Retina (tissue), 1 donor: ENCODE results near the gene IQGAP2.
"Not testable (repeated sequence)": the region's sequence is repeated elsewhere in the genome, so short reads cannot be mapped to it uniquely, and the experiment has no call there.

ENCODE experiments used
- DNase-seq: peaks from one replicate; pipeline ENCODE4 v3.0.0-alpha.2; 2016

The IQGAP2 gene, protein sequence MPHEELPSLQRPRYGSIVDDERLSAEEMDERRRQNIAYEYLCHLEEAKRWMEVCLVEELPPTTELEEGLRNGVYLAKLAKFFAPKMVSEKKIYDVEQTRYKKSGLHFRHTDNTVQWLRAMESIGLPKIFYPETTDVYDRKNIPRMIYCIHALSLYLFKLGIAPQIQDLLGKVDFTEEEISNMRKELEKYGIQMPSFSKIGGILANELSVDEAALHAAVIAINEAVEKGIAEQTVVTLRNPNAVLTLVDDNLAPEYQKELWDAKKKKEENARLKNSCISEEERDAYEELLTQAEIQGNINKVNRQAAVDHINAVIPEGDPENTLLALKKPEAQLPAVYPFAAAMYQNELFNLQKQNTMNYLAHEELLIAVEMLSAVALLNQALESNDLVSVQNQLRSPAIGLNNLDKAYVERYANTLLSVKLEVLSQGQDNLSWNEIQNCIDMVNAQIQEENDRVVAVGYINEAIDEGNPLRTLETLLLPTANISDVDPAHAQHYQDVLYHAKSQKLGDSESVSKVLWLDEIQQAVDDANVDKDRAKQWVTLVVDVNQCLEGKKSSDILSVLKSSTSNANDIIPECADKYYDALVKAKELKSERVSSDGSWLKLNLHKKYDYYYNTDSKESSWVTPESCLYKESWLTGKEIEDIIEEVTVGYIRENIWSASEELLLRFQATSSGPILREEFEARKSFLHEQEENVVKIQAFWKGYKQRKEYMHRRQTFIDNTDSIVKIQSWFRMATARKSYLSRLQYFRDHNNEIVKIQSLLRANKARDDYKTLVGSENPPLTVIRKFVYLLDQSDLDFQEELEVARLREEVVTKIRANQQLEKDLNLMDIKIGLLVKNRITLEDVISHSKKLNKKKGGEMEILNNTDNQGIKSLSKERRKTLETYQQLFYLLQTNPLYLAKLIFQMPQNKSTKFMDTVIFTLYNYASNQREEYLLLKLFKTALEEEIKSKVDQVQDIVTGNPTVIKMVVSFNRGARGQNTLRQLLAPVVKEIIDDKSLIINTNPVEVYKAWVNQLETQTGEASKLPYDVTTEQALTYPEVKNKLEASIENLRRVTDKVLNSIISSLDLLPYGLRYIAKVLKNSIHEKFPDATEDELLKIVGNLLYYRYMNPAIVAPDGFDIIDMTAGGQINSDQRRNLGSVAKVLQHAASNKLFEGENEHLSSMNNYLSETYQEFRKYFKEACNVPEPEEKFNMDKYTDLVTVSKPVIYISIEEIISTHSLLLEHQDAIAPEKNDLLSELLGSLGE (N-terminal part only)

DNA sequence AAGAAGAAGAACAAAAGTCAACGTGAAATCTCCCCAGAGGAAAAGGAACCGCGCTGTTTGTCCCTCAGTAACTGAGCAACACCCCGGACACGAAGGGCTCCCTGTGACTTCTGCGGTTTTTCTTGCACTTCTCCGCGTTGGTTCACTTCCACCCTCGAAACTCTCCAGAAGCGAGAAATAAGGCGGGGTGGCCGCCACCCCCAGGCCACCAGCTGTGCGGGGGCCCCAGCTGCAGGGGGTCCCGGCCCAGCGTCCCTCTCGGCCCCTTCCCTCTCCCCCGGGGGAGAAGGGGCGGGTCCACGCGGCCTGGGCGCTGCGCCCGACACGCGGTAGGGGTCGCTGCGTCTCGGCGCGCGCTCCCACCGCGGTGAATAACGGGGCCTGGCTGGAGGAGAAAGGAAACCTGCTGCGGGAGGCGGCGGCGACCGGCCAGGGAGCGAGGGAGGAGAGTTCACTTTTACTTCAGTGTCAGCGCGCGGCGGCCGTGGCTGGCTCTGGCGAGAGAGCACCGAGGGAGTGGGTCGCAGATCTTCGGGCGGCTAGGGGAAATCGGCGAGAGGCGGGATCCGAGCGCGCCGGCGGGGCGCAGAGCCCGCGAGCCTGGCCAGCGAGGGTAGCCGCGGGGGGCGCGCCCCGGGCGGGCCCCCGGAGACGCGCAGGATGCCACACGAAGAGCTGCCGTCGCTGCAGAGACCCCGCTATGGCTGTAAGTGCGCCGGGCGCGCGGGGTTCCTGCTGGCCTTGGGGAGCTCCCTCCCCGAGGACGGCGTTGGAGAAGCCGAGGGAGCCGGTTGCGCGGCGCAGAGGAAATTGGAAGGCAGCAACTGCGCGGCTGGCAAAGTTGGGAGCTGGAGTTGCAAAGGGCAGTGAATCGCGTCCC is at the start of gene IQGAP2:
Gene IQGAP2 (plus strand): TSS at position 400 of the 880 bp plus-strand sequence. CDS start 261 bp downstream, at position 661.
- DNase-seq: peak; percentile 94

DNA sequence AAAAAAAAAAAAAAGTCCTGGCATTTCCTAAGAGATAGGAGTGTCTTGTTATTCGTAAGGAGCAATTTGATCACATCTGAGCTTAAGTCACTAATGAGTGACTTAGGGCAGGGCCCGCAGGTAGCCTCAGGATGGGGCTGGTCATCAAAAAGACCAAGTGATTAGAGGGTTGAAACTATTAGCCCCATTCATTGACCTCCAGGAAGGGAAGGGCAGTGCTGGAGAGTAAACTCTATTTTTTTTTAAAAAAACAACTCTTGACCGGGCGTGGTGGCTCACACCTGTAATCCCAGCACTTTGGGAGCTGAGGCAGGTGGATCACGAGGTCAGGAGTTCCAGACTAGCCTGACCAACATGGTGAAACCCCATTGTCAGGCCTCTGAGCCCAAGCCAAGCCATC is 46.2 kb upstream of the IQGAP2 start:
- DNase-seq: no peak

DNA sequence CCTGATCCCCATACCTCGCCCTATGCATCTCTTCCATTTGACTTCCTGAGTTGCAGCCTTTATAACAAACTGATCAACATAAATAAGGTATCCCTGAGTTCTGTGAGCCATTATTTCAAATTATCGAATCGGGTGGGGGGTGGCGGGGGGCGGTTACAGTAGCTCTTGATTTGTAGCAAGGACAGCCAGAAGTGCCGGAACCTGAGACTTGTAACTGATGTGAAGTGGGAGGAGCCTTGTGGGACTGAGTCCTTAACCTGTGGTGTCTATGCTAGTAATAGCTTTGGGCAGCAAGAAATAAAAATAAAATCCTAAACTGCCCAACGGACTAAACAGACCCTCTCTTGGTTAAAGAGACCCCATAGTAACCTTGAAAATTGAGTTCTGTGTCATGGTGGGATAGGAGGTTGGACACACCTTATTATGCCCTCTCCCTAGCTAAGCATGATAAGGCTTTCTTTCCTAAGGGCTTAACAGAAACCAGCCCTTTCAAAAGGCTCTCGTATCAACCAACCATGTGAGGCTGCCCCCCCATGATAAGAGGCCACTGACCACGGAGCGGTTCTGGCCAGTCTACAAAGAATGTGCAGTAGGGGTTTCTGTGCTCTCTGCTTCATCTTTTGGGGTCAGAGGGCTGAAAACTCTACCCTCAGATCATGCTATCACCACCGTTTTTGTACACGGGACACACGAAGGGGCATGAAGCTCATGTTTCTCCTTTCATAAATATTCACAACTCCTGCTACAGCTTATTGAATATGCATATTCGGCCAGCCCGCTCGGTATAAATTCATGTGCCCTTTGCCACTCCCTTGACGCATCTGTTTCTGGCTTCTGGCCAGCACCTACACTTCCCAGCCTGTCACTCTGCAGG is 39.5 kb upstream of the IQGAP2 start:
- no peak for DNase-seq

DNA sequence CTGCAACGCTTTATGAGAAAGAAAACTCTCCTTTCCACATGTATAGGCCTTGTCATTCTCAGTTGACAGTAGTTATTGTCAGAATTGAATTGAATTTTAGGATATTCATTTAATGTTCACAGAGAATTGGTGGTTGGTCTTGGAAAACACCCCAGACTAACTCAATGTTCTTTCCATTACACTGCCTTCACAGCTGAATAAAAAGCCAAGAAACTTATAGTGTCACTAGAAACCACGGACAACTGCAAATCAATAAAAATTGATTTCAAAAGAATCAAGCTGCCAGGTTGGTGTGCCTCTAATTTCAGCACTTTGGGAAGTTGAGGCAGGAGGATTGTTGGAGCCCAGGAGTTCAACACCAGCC is 38.9 kb upstream of the IQGAP2 start:
- no peak for DNase-seq

DNA sequence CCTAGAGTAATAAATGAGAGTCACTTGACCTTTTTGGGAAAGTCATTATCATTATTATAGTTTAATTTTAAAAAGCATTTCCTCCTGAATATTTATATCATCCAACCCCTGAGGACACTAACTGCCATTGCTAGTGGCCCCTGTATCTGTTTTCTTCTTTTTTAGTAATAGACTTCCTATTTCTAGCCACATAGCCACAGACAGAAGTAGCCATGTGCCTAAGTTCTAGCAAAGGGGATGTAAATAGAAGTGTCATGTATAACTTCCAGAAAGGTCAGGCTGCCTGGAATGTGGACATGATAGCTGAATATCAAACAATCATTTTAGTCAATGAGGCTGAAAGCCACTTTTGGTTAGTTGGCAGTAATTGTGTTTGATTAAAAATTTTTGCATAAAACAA is 37.5 kb upstream of the IQGAP2 start:
- no peak for DNase-seq

DNA sequence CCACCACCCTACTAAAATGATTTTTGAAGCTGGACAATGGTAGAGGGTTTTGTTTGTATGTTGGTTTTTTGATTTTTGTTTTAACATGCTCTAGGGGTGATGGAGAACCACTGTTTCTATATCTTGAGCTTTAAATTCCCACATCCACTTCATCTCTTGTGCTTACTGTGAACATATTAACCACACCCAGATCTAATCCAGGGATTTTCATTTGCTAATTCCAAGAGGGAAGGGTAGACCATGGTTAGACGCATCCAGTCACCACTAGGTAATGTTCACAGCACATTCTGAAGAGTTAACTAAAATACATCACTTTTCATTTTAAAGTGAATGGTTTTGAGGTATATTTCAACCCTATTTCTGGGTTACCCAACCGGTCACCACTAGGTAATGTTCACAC is 36.5 kb upstream of the IQGAP2 start:
- DNase-seq: no peak

DNA sequence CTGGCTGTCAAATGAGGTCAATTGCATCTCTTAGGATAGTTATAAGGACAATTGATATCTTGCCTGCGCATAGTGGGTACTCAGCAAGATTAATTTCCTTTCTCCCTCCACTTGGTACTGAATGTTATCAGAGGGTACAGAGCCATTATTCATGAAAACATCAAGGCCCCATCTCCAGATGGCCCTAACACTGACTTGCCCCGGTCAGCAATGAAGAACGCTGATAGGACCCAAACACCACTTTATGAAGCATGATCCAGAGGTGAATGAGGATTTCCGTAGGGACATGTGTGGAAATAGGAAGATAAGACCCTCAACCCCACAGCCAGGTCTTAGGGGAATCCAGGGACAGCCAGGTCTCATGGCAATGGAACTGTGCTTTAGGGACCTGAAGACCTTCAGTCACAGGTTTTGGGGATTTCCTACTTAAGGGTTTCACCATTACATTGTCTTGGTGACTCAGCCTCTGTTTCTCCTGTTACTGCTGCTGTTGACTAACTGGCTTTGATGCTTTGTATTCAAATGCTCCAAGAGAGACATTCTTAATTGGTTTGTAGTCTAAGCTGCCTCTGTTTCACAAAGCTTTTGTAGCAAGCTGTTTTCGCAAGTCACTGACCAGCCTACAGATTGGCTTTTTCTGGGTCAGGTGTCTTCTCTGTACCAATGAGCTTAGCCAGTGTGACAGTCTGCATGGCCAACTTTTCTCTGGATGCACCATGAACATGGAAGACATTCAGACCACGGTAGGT is 35.3 kb upstream of the IQGAP2 start:
- no peak for DNase-seq

DNA sequence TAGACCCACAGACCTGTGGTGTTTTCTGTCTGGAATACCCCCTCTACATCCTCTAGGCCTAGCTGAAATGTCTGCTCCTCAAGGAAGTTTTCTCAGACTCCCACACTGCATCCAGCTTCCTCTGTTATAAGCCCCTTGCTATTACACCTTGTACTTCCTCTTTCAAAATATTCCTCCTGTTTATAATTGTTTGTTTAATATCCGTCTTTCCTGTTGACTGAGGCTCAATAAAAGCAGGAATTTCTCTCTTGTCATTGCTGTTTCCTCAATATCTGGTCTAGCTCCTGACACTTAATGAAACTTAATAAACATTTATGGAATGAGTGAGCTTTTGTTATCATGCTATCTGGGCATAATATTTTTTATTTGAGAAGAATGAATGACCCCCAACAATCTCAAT is 34.1 kb upstream of the IQGAP2 start:
- no peak for DNase-seq

DNA sequence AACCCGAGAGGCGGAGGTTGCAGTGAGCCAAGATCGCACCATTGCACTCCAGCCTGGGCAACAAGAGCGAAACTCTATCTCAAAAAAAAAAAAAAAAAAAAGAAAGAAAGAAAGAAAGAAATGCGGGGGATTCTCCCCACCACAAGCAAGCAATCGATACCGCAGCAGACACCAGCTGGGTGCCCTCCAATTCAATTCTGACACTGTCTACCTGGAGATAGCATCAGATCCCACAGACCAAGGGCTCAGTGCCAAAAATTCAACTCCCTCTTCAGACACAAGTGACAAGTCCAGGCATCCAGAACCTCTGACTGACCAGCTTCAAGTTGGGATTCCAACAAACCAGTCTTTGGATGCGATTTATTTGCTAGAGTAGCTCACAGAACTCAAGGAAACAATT is 33.4 kb upstream of the IQGAP2 start:
- not testable (repeated sequence) for DNase-seq

DNA sequence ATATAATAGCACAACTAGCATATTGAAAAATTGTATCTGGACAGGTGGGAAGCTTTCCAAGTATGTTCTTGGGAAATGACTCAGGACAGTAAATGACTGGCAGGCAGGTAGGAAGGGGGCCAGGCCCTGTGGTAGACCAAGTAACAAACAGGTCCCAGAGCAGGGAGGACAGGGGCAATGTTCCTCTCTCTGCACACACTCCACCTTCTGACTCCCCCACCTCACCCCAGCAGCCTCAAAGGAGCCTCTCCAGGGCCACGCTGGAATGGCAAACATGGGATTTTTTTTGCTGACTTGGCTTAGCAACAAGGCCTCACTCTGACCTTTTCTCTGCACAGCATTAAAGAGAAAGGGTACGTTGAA is 31.1 kb upstream of the IQGAP2 start:
- no peak for DNase-seq

DNA sequence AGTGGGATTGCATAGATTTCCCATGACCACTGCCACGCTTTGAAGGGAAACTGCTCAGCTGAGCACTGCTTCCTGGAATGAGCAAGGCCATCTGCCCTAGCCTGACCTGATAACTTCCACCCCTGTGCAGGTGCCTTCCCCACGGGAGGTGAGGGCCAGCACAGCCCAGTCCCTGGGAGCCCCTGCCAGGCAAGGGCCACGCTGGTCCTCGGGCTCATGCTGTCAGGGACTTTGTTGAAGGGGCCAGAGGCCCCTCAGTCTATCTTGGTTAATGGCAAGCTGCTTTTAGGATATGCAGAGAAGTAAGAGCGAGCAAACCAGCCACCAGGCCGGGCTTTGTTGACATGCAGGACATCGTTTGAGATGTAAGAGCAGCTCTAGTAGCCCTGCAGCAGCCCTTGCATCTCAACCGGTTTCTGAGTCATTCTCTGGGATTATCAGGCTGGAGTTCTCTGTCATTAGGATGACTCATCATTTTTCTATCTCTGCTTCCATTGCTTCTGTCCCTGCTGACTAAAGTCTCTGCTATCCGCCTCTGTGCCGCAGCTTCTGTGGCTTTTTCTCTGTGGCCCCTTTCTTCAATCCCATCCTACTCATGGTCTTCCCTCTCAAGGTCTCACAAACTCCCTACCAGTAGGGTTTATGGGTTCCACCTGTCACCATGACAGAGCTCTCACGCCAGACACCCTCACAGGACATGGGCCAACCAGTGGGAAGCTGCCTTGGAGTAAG is 30.6 kb upstream of the IQGAP2 start:
- no peak for DNase-seq

DNA sequence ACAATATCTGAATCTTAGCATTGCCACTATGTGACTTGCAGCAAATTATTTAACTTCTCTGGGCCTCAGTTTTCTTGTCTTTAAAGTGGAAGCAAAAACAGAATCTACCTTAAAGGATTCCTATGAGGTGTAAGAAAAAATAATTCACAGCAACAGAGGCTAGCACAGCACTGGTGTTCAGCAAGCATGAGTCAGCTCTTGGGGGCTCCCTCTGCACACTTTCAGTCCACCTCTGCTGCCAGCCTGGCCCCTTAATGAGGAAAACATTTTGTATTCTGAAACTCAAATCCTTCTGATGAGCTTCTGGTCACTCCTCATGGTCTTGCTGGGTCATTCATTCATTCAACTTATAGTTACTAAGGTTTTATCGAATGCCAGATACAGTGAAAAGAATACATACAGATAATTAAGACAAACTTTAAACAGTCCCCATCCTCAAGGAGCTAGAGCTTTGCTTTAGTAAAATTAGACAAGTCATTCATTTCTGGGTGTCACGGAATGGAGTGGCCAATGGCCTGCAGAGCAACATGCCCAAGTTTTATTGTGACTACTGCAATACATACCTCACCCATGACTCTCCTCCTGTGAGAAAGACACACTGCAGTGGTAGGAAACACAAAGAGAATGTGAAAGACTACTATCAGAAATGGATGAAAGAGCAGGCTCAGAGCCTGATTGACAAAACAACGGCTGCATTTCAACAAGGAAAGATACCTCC is 26.8 kb upstream of the IQGAP2 start:
- no peak for DNase-seq

DNA sequence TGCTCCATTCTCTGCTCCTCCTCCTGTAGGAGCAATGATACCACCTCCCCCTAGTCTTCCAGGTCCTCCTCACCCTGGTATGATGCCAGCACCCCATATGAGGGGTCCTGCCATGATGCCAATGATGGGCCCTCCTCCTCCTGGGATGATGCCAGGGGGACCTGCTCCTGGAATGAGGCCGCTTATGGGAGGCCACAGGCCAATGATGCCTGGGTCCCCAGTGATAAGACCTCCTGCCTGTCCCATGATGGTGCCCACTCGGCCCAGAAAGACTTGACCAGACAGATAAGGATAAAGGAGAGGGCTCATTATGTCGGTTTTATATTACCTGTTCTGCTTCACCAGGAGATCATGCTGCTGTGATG is 26.2 kb upstream of the IQGAP2 start:
- no peak for DNase-seq

DNA sequence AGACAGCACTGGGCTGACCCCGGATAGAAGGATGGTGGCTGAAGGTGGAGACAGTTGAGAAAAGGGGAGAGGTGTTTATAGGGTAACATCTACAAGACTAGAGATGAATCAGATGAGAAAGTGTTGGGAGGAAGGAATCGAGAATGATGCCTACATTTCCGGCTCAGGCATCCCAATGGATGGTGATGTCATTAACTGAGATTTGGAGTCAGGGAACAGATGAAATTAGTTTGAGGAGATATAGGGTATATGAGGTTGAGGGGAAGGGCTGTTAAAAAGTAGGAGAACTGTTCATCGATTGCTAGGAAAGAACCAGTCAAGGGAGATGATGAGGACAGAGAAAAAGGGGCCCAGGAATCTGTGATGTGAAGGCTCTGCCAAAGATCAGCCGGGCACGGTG is 24.7 kb upstream of the IQGAP2 start:
- no peak for DNase-seq

DNA sequence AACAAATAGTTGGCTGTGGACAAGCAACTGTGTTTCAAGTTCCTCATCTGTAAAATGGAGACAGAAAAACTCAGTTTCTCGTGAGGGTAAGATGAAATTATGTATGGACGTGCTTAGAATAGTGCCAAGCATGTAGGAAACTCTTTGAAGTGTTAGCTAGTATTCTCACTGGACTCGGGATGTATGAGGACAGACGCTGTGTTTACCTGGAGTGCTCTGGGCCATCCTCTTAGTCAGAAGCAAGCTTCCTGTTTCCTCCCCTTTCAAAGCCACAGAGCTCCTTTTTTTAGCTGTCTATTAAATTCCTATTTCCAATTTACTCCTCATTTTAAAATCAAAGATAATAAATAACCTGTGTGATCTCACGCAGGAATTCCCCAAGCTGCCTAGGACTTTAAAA is 23.8 kb upstream of the IQGAP2 start:
- DNase-seq: no peak

DNA sequence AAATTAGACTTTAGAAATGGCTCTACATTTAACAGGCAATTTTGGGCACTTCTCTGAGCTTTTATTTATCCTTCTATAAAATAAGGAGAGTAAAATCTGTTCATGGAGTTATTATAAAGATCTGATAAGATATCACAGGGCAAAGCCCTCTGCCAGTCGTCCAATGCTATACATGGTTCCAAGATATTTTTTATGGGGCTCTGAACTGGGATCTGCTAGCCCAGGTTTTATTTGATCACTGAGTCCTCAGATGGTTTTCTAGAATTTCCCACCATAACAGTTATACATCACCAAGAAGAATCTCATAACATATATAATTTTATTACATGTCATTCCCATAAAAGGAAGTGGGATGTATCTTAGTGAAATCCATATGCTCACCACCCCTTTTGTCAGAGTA is 23.2 kb upstream of the IQGAP2 start:
- DNase-seq: no peak

DNA sequence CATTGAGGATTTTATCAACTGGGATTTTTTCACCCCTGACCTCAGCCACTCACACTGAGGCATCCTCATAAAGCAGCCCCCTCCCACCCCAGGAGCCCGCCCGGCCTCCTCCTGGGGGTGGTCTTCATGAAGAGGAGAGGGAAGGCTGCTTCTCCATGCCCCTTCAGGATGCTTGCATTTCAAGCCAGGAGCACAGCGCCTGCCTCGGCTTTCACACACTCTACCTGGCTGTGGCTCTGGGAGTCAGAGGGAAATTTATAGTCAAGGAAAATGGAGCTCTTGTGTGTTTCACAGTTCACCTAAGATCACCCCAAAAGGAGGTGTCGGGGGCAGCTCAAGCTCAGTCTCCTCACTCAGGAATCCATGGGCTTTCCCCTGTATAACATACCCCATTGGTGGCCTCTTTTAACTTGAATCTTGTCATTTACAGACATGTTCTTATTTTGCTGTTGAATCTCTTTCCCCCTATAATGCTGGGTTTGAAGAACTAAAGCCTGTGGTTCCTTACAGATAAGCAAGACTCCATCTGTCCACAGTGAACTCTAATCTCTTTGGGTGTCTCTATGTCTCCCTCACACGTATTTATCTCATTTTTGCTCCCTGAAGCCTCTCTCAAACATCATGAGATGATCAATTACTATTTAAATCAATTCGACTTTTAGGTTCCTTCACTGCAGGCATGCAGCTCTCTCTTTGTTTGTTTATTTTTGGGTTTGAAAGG is 22.6 kb upstream of the IQGAP2 start:
- DNase-seq: no peak

DNA sequence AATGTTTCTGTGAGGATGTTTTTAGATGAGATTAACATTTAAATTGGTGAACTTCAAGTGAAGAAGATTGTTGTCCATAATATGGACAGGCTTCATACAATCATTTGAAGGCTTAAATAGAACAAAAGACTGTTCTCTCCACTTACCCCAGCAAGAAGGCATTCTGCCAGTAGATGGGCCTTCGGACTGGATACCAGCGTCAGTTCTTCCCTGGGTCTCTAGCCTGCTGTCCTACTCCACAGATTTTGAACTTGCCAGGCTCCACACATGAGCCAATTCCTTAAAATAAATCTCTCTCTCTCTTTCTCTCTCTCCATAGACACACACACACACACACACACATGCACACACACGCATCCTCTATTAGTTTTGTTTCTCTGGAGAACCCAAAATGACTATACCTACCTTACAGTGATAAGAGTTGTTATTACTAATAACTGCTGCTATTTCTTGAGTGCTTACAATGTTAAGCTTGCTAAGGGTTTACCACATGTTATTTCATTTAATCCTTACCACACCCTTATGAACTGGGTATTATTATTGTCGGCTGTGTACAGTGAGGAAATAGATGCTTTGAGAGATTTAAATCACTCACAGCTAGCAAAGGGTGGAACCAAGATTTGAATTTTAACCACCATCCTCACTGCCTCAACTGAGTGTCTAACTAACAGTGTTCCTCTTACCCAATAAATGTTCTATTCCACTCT is 19.8 kb upstream of the IQGAP2 start:
- DNase-seq: no peak
